Smooth muscle cell (in vitro differentiated cells): ENCODE data around the gene MAGI1. TPM values are rescaled to one million over a fixed set of nuclear protein-coding genes. Genes with fewer than 3 reads are reported as not detected.

Experiments
- DNase-seq: peaks from one replicate; lab custom pipeline; 2025; ENCODE audit not compliant: unreplicated experiment; lab: John Stamatoyannopoulos, UW
- H2AFZ ChIP-seq: fragments of 200-600 bp; sonication (generic); 2 replicates; pipeline ENCODE4 v1.6.0; 2016; ENCODE audit warnings: antibody characterized with exemption, low read depth, mild to moderate bottlenecking
- H3F3A ChIP-seq: fragments of 200-600 bp; sonication (generic); 2 replicates; pipeline ENCODE4 v1.6.0; 2017; ENCODE audit warnings: antibody characterized with exemption, low read depth
- H3K27ac ChIP-seq: fragments of 200-600 bp; sonication (generic); 2 replicates; pipeline ENCODE4 v1.5.1; 2016; ENCODE audit warnings: low read depth, mild to moderate bottlenecking
- H3K27me3 ChIP-seq: fragments of 200-600 bp; sonication (generic); 2 replicates; pipeline ENCODE4 v1.6.1; 2016; ENCODE audit warnings: low read depth, mild to moderate bottlenecking
- H3K36me3 ChIP-seq: fragments of 200-600 bp; sonication (generic); 2 replicates; pipeline ENCODE4 v1.5.1; 2016; ENCODE audit warnings: low read depth
- H3K4me1 ChIP-seq: fragments of 200-600 bp; sonication (generic); 2 replicates; pipeline ENCODE4 v1.5.1; 2016; ENCODE audit warnings: low read depth
- H3K4me2 ChIP-seq: fragments of 200-600 bp; sonication (generic); 2 replicates; pipeline ENCODE4 v1.6.0; 2016; ENCODE audit warnings: mild to moderate bottlenecking
- H3K4me3 ChIP-seq: fragments of 200-600 bp; sonication (generic); 2 replicates; pipeline ENCODE4 v1.5.1; 2016; ENCODE audit warnings: mild to moderate bottlenecking
- H3K79me2 ChIP-seq: fragments of 200-600 bp; sonication (generic); 2 replicates; pipeline ENCODE4 v1.6.0; 2016; ENCODE audit warnings: low read depth, mild to moderate bottlenecking
- H3K9ac ChIP-seq: fragments of 200-600 bp; sonication (generic); 2 replicates; pipeline ENCODE4 v1.6.0; 2016; ENCODE audit warnings: low read depth
- H3K9me3 ChIP-seq: fragments of 200-600 bp; sonication (generic); replicated peaks from 2 replicates; pipeline ENCODE4 v1.5.1; 2016; ENCODE audit warnings: low read depth
- H4K20me1 ChIP-seq: fragments of 200-600 bp; sonication (generic); 2 replicates; pipeline ENCODE4 v1.6.0; 2016; ENCODE audit warnings: low read depth
- CTCF ChIP-seq: fragments of 200-600 bp; sonication (generic); IDR thresholded peaks from 2 replicates; pipeline ENCODE4 v1.5.1; 2017; ENCODE audit warnings: borderline replicate concordance, mild to moderate bottlenecking, antibody characterized with exemption; ENCODE audit not compliant: insufficient read depth, poor library complexity, severe bottlenecking
- WGBS: methylation state at CpG from one replicate; pipeline ENCODE4 v1.1.7; 2016; ENCODE audit warnings: low lambda C conversion rate; 5-methylcytosine and 5-hydroxymethylcytosine counted together
- polyA plus RNA-seq: library from polyadenylated mRNA; unstranded; fragments of >200 nt; fragmentation: Nextera tagmentation; extraction: Ambion mirVana; gene quantifications from 2 replicates; pipeline ENCODE4 v1.2.1, GENCODE V29; 2016
- total RNA-seq: library from RNA; depleted of rRNA; stranded (reverse); fragments of >200 nt; gene quantifications from 2 replicates; pipeline ENCODE4 v1.2.3, GENCODE V29; 2014

The MAGI1 gene
- total and polyA plus RNA-seq, 2 experiments from 2014 or later: 9.9 to 23.3 TPM

DNA sequence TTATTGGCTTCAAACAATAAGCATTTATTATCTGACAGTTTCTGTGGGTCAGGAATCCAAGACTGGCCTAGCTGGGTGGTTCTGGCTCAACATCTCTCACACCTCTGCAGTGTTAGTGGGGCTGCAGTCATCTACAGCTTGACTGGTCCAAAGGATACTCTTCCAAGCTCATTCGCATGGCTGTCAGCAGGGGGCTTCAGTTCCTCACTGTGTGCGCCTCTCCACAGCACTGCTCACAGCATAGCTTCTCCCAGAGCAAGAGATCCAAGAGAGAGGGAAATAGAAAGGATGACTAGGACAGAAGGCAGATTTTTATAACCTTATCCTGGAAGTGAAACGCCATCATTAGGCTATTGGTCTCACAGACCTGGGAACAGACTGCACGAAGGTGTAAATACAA lies 64.2 kb downstream of the MAGI1 start:
- WGBS: 92% methylated on average over 4 of the region's 4 CpGs
- no peak for TF ChIP-seq CTCF
- Histone ChIP-seq H2AFZ (no peak overlapping the region), H3K4me1 (peaks cover 5% of the 10 kb centered on the region), H3K4me2 (no peak overlapping the region), H3K9me3 (no peaks in the 10 kb centered on the region), H3K27ac (no peak overlapping the region), H4K20me1 (peaks cover 18% of the 10 kb centered on the region), H3K4me3 (no peak overlapping the region), H3K9ac (no peak overlapping the region), H3K27me3 (no peaks in the 10 kb centered on the region), H3F3A (peaks cover under 1% of the 10 kb centered on the region), H3K36me3 (no peaks in the 10 kb centered on the region), H3K79me2 (peaks cover 11% of the 10 kb centered on the region)
- no peak for DNase-seq

GRCh38 chr3:65972765-65973164 lies 66.0 kb downstream of the MAGI1 start:
- WGBS: 89% methylated on average over 1 of the region's 1 CpG
- peaks cover 15% of the 10 kb centered on the region for H3K79me2 ChIP-seq

DNA sequence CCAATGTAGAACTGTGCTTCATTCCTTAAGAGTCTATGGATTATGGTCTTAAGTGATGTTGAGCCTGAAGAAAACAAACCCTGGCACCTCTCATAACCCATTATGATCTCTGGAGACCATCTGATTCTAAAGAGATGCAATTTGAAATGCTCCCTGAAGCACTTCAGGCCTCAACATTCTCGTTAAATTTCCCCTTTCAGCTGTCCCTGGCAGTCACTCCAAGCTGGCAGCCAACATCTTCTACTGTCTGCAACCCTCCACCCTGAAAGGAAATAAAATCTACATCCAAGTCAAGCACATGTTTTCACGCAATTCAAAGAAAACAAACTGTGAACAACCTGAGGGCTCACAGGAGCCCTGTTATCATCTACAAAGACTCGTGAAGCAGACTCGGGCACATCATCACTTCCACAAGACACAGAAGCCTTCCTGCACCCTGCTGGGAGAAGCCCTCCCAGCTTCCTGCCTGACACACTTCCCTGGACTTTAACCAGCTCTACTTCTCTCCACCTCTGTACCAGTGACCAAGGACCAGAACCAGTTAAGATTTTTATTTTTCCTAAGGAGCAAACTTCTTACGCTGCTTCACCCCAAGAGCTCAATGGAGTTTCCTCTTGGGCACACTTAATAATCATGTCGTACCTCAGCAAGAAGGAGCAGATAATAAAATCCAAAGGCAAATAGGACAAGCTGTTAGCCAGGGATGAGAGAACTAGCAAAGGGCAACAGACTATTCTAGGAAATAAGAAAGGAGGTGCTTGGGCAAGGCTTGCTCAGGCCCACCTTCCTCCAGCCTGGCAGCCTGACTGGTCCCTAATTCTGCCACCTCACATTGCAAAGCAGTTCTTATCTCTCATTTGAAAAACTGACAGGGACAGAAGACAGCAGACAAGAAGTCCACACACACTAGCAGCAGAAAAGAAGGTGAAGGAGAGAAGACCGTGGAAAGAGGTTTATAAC lies 67.1 kb downstream of the MAGI1 start:
- TF ChIP-seq CTCF: no peak
- H3K27me3 ChIP-seq: no peaks in the 10 kb centered on the region

More at GRCh38 chr3:65972765-65973164, 66.0 kb downstream of the MAGI1 start:
- DNase-seq: no peak
- H3K4me3 ChIP-seq: no peak overlapping the region
- H3K36me3 ChIP-seq: no peaks in the 10 kb centered on the region
- no peak overlapping the region for H3K27ac ChIP-seq
- H3K9me3 ChIP-seq: no peaks in the 10 kb centered on the region
- H3F3A ChIP-seq: no peaks in the 10 kb centered on the region
- peaks cover 17% of the 10 kb centered on the region for H4K20me1 ChIP-seq
- H3K4me2 ChIP-seq: no peak overlapping the region
- no peaks in the 10 kb centered on the region for H3K27me3 ChIP-seq
- H3K4me1 ChIP-seq: no peaks in the 10 kb centered on the region
- no peak overlapping the region for H3K9ac ChIP-seq
- TF ChIP-seq CTCF: no peak
- no peak overlapping the region for H2AFZ ChIP-seq

More for the DNA sequence above, 67.1 kb downstream of the MAGI1 start:
- no peaks in the 10 kb centered on the region for H3K9me3 ChIP-seq
- no peak overlapping the region for H3K4me2 ChIP-seq
- H2AFZ ChIP-seq: no peak overlapping the region
- H4K20me1 ChIP-seq: peaks cover 17% of the 10 kb centered on the region
- H3F3A ChIP-seq: no peaks in the 10 kb centered on the region
- H3K4me3 ChIP-seq: no peak overlapping the region
- no peaks in the 10 kb centered on the region for H3K4me1 ChIP-seq
- H3K27ac ChIP-seq: no peak overlapping the region
- no peak for DNase-seq
- peaks cover 15% of the 10 kb centered on the region for H3K79me2 ChIP-seq
- 48% methylated on average over 7 of the region's 7 CpGs for WGBS
- H3K36me3 ChIP-seq: no peaks in the 10 kb centered on the region
- H3K9ac ChIP-seq: no peak overlapping the region
